GM12864 (cell line): Measurements from ENCODE around the gene FNDC5.

Experiments used
- DNase-seq: peaks from one replicate; pipeline ENCODE4 v3.0.0-alpha.2; 2011; ENCODE audit warnings: low read depth
- H3K4me3 ChIP-seq: 2 replicates; pipeline ENCODE4 v1.5.1; 2011; ENCODE audit warnings: mild to moderate bottlenecking, low read depth, low read length, control low read depth
- CTCF ChIP-seq: IDR thresholded peaks from 2 replicates; pipeline ENCODE4 v1.5.1; 2011; ENCODE audit warnings: low read depth, mild to moderate bottlenecking, moderate library complexity, low read length, control low read depth, inconsistent platforms; ENCODE audit errors: missing control alignments

The FNDC5 gene

GRCh38 chr1:32881871-32882850, 11.4 kb upstream of the FNDC5 start:
- no peak overlapping the region for H3K4me3 ChIP-seq
- TF ChIP-seq CTCF: no peak
- DNase-seq: no peak

- DNase-seq: no peak
- TF ChIP-seq CTCF: no peak
- no peak overlapping the region for H3K4me3 ChIP-seq
Observed at GRCh38 chr1:32881291-32881690, 10.6 kb upstream of the FNDC5 start.

GRCh38 chr1:32878637-32879041, 7.9 kb upstream of the FNDC5 start:
- no peak for TF ChIP-seq CTCF
- DNase-seq: no peak
- no peak overlapping the region for H3K4me3 ChIP-seq

GRCh38 chr1:32878183-32878582, 7.5 kb upstream of the FNDC5 start:
- TF ChIP-seq CTCF: no peak
- H3K4me3 ChIP-seq: no peak overlapping the region
- no peak for DNase-seq

GRCh38 chr1:32877211-32878110, 6.7 kb upstream of the FNDC5 start:
- no peak for DNase-seq
- H3K4me3 ChIP-seq: no peak overlapping the region
- TF ChIP-seq CTCF: no peak

GRCh38 chr1:32876341-32877210, 5.9 kb upstream of the FNDC5 start:
- H3K4me3 ChIP-seq: no peak overlapping the region
- TF ChIP-seq CTCF: peak; percentile 99
- DNase-seq: no peak
